Measurements from ENCODE around the gene SYNJ2. TPM values are rescaled to one million over a fixed set of nuclear protein-coding genes. Genes with fewer than 3 reads are reported as not detected.

Gene SYNJ2
- total and polyA plus RNA-seq, 2 donors (not counting 3 experiments of a cell fraction or from before 2014, with no cell fraction given), result 35.1 to 78.2 TPM

- no peak overlapping the region for H3K4me2 ChIP-seq (ENCODE audit: insufficient read depth, low read length)
- no peaks in the 10 kb centered on the region for H3K27me3 ChIP-seq (ENCODE audit: control insufficient read depth in 2 of 2, insufficient read depth in 2 of 2, low read length in 2 of 2)
- no peak for DNase-seq (ENCODE audit: low read depth, low spot score)
- H3K9ac ChIP-seq (replicated peaks; ENCODE audit: extremely low read depth, insufficient read depth, low read length), result no peak overlapping the region
- H3K4me3 ChIP-seq (replicated peaks in 1 of 3; ENCODE audit: insufficient read depth in 1 of 3, low read depth in 1 of 3, low read length in 3 of 3), result no peak overlapping the region
- TF ChIP-seq POLR2A (IDR thresholded peaks at IDR 0.05; ENCODE audit: low read depth, low read length), result no peak
- no peak for TF ChIP-seq EZH2 (IDR thresholded peaks at IDR 0.05; ENCODE audit: borderline replicate concordance, low read depth, low read length, severe bottlenecking)
- no peak for TF ChIP-seq MYC (IDR thresholded peaks at IDR 0.05; ENCODE audit: low read depth, low read length)
- no peak for TF ChIP-seq POLR2AphosphoS5 (IDR thresholded peaks at IDR 0.05; ENCODE audit: insufficient read depth, low read depth, low read length)
- no peak for TF ChIP-seq JUN (IDR thresholded peaks at IDR 0.05; ENCODE audit: borderline replicate concordance, insufficient read depth, insufficient read length, low read depth)
- TF ChIP-seq MAX (IDR thresholded peaks at IDR 0.05; ENCODE audit: insufficient read depth, insufficient read length), result no peak
- no peak for TF ChIP-seq FOS (IDR thresholded peaks at IDR 0.05; ENCODE audit: borderline replicate concordance, insufficient read depth, low read length)
- no peak for TF ChIP-seq CTCF (IDR thresholded peaks at IDR 0.05; ENCODE audit: extremely low read depth in 1 of 2, insufficient read depth in 1 of 2, low read depth in 1 of 2, low read length in 2 of 2)
- no peaks in the 10 kb centered on the region for H4K20me1 ChIP-seq (replicated peaks; ENCODE audit: control insufficient read depth, extremely low read depth, insufficient read depth, low read length)
- no peak overlapping the region for H3K27ac ChIP-seq (ENCODE audit: insufficient read depth, low read depth, low read length)
- H3K36me3 ChIP-seq (ENCODE audit: control insufficient read depth in 2 of 2, extremely low read depth in 1 of 2, insufficient read depth in 2 of 2, low read length in 2 of 2), result peaks cover 30 to 47% of the 10 kb centered on the region in 2 experiments
- no peaks in the 10 kb centered on the region for H3K4me1 ChIP-seq (ENCODE audit: control insufficient read depth, extremely low read depth, insufficient read depth, low read length)
- intact Hi-C loops (cut with micrococcal nuclease), result no loop called here
- ChIA-PET CTCF (interaction anchor here (1.2 kb wide), 2 partner anchors 42 to 132 kb away, joined by 3 to 4 read pairs; no protein-coding TSS in a partner anchor), POLR2A (no interaction called here)
- no peak overlapping the region for H2AFZ ChIP-seq (ENCODE audit: low read depth, low read length)
- dilution Hi-C loops (cut with MboI; ENCODE audit: extremely low pct_ligation_motif_present, low sequenced_read_pairs), result no loop called here
- no peaks in the 10 kb centered on the region for H3K9me3 ChIP-seq (replicated peaks; ENCODE audit: control insufficient read depth, insufficient read depth, low read length)
- no peaks in the 10 kb centered on the region for H3K79me2 ChIP-seq (ENCODE audit: control insufficient read depth, insufficient read depth, low read length)
- no peaks in the 10 kb centered on the region for H3K9me1 ChIP-seq (replicated peaks; ENCODE audit: control insufficient read depth, extremely low read depth, insufficient read depth, low read length)
- no peak for FAIRE-seq
- BruUV-seq (replicated peaks), result no TSS peak
Measured at GRCh38 chr6:157941101-157941863, 40.4 kb upstream of the SYNJ2 start.
